GM19324 (cell line): ENCODE data around the gene TRUB2.

ENCODE experiments used
- ATAC-seq: cut with Tn5 transposase; IDR thresholded peaks from one replicate; pipeline ENCODE4 v1.9.1; 2021; ENCODE audit warnings: mild to moderate bottlenecking, moderate library complexity; ENCODE audit not compliant: unreplicated experiment, low FRiP score

Gene TRUB2

DNA sequence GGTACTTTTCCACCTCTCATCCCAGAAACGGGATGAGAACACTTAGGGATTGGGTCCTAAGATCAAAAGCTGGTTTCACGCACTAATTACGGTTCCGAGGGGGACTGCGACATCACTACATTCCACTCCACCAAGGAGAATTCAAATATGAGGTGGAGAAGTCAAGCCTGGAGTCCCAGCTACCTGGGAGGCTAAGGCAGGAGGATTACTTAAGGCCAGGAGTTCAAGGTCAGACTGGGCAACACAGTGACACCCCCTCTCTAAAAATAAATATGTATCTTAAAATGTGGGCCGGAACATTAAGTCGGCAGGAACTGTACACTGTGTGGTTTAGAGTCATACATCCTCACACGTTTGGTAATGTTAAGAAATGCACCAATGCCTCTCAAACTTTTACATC is 48.0 kb downstream of the TRUB2 start:
- no peak for ATAC-seq

DNA sequence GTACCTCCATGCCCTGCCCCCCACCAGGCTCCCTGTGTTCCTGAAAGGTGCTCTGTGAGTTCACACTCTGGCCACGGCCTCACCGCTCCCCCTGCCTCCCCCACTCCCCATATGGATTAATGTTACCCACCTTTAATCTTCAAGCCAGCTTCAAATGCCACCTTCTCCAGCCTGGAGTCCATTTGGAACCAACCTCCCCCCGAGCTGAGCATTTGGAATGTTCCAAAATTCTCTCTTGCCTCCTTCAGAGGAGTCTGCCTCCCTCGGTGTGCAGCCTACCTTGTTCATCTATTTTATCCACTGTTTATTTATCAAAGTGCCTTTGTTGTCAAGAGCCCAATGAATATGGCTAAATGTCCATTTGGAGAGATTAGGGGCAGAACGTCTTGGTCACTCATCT is 50.7 kb downstream of the TRUB2 start:
- ATAC-seq: no peak

GRCh38 chr9:128271112-128271511 is 51.1 kb downstream of the TRUB2 start:
- ATAC-seq: no peak

DNA sequence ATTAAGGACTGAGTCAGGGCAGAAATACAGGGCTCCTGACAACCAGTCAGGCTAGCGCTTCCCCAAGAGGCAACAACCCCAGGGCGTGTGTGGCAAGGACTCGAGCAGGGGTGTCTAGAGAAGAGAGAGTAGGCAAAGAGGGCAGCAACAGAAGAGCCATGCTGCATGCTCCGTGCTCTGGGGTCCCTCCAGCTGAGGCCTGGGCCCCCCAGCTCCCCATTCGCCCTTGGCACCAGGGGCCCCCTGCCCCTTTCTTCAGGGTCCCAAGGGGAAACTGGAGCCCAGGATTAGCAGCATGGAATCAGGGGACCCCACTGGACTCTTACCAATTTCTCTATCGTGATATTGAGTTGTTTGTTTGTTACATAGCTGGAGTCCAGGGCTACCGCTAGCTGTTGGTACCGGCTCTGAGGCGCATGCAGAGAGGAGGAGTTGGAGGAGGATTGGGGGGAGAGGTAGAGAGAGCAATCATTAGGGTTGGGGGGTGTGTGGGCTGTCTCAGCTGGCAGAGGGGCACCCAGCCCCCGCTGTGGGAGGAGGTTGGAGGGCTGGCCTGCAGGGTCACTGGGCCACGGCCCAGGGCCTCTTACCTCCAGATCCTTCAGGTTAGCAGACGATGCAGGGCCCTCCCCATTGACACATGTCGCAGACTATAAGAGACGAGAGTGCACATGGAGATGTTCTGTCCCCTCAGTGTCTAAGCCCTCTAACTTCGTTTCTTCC is 55.2 kb downstream of the TRUB2 start:
- ATAC-seq: no peak

GRCh38 chr9:128265348-128265847 is 56.8 kb downstream of the TRUB2 start:
- no peak for ATAC-seq

- no peak for ATAC-seq
Observed at GRCh38 chr9:128262687-128263086, 59.6 kb downstream of the TRUB2 start.

- ATAC-seq: no peak
Observed at GRCh38 chr9:128260340-128260739, 61.9 kb downstream of the TRUB2 start.

DNA sequence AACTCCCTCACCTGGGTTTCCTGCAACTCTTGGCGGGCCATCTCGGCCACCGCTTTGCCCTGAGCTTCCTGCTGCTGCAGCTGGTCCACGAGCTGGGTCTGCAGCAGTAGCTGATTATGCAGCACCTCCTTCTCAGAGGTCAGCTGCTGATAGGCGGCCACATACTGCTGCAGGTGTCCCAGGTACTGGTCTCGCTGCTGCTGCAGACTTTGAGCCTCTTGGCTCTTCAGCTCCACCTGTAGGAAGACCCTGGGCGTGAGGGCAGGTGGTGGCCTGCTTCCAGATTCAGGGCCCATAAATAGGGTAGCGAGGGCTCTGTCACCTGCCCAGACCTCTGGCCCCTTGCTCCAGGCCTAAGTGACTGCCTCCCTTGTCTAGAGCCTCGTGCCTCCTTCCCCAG is 63.1 kb downstream of the TRUB2 start:
- ATAC-seq: no peak

DNA sequence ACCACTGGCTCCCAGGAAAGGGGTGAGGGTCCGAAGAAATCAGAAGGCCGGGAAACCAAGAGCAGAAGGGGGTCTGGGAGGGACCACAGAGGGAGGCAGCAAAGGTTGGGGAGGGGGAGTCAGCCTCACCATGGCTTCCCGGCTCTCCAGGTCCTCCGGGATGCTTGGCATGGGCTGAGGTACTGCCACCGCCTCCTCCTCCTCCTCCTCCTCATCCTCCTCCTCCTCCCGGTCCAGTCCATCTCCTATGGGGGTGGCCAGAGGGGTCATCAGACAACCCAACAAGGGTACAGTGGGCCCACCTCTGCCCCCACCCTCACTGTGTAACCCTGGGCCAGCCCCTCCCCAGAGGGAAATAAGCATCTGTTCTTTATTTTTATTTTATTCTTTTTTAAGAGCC is 63.9 kb downstream of the TRUB2 start:
- ATAC-seq: no peak

- no peak for ATAC-seq
Observed at GRCh38 chr9:128257907-128258306, 64.3 kb downstream of the TRUB2 start.

DNA sequence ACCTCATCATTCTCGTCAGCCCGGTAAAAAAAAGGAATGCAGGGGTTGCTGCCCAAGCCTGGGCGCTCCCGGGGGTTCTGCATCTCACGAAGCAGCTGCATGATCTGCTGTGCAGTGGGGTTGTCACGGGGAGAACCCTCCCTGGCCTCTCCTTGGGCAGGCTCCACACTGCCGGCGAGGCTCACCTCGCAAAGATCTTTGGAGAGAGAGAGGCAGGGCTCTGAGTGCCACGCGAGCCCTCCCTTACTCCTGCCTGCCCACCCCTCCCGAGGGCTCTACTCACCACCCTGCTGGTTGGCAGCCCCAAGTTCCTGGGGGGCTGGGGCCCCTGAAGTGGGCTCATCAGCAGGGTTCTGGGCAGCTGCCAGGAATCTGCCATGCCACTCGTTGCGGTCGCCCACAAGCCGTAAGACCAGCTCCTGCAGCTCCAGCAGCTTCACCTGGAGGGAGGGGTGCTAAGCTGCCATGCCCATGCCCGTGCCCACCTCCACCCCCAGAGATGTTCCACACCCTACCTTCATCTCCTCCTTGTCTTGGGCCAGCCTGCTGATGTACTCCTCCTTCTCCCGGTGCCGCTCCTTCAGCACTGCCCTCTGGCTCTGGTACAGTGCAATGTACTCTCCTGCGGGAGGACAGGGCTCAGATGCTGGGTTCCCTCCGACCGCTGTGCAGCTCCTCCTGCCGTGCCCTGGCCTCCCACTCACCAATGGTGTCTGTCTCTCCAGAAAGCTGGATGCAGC is 65.0 kb downstream of the TRUB2 start:
- ATAC-seq: no peak
